Mammary epithelial cell (primary cell): ENCODE measurements around the gene OPN1LW.

ENCODE experiments used
- CTCF ChIP-seq, 2 donors: IDR thresholded peaks in 1 of 2; conservative IDR thresholded peaks in 1 of 2; 2 replicates each; pipeline ENCODE4 v1.5.1; 2011 to 2012; ENCODE audit warnings: inconsistent platforms in 2 of 2, low read length in 2 of 2, mild to moderate bottlenecking in 2 of 2, control low read depth in 1 of 2, low read depth in 1 of 2; ENCODE audit not compliant: insufficient read depth in 1 of 2; ENCODE audit errors: extremely low read depth in 1 of 2
- EZH2 ChIP-seq: IDR thresholded peaks from 2 replicates; pipeline ENCODE4 v1.6.1; 2012; ENCODE audit warnings: low read length, inconsistent platforms, borderline replicate concordance

DNA sequence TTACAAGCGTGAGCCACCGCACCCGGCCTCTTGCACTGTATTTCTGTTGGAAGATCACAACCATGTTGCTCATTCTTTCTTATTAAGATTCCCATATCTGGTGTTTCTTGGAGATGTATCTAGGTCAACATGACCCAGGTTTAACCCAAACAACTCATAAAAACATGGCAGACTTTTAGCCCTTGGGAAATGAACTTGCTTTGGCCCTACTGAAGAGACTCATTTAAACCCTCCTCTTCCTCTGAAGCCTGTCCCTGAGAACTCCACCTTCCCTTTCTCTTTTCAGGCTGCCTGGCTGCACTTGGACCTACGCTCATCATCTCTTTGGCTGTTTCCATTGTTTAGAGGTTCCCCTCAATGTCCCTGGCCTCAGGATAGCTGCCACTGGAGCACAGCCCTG lies 22.8 kb upstream of the OPN1LW start:
- TF ChIP-seq CTCF (conservative IDR thresholded peaks at IDR 0.05 in 1 of 2, IDR thresholded peaks at IDR 0.05 in 1 of 2; ENCODE audit: extremely low read depth in 1 of 2, insufficient read depth in 1 of 2, low read depth in 1 of 2, low read length in 2 of 2) (no peak), EZH2 (no peak)
